Endothelial cell of umbilical vein (primary cell): Measurements from ENCODE around the gene RHBDD3. TPM values are rescaled to one million over a fixed set of nuclear protein-coding genes. Genes with fewer than 3 reads are reported as not detected.

Experiments used
- BruUV-seq: library from RNA; stranded (reverse); fragments of 400-500 nt; replicated peaks from 2 replicates; lab custom pipeline; 2021; lab: Mats Ljungman, UMichigan
- CTCF ChIA-PET: fragments of 300-600, 350-600 bp; sonication (Branson Sonifier 250); formaldehyde crosslinking; loops from one replicate; lab custom pipeline; 2021; ENCODE audit warnings: antibody characterized with exemption, inconsistent platforms; lab: Charles Lee
- POLR2A ChIA-PET: fragments of 300-600, 350-600 bp; sonication (Branson Sonifier 250); formaldehyde crosslinking; loops from one replicate; lab custom pipeline; 2021; ENCODE audit warnings: antibody characterized with exemption, inconsistent platforms; lab: Charles Lee
- DNase-seq: peaks from one replicate; pipeline ENCODE4 v3.0.0-alpha.2; 2011; ENCODE audit warnings: low read depth, low spot score
- FAIRE-seq: peaks from 2 replicates; lab custom pipeline; 2011; peaks lifted over from hg19 to GRCh38; lab: Jason Lieb, UNC
- H2AFZ ChIP-seq: 2 replicates; pipeline ENCODE4 v1.6.0; 2012; ENCODE audit warnings: low read depth, low read length, control low read depth, inconsistent platforms
- H3K27ac ChIP-seq: 2 replicates; pipeline ENCODE4 v1.5.1; 2011; ENCODE audit warnings: low read depth, mild to moderate bottlenecking, control low read depth, low read length, moderate library complexity; ENCODE audit not compliant: insufficient read depth
- H3K27me3 ChIP-seq, 2 experiments: 2 replicates each; pipeline versions ENCODE4 v1.6.0 to v1.6.1; 2011; ENCODE audit warnings: low read length in 2 of 2, mixed read lengths in 1 of 2; ENCODE audit not compliant: control insufficient read depth in 2 of 2, insufficient read depth in 2 of 2
- H3K36me3 ChIP-seq, 2 experiments: 2 replicates in 1 of 2; 3 replicates in 1 of 2; pipeline ENCODE4 v1.5.1; 2011; ENCODE audit warnings: low read length in 2 of 2, mild to moderate bottlenecking in 1 of 2, moderate library complexity in 1 of 2; ENCODE audit not compliant: control insufficient read depth in 2 of 2, insufficient read depth in 2 of 2; ENCODE audit errors: extremely low read depth in 1 of 2
- H3K4me1 ChIP-seq: 3 replicates; pipeline ENCODE4 v1.5.1; 2011; ENCODE audit warnings: mild to moderate bottlenecking, low read length; ENCODE audit not compliant: control insufficient read depth, insufficient read depth; ENCODE audit errors: extremely low read depth
- H3K4me2 ChIP-seq: 2 replicates; pipeline ENCODE4 v1.6.1; 2011; ENCODE audit warnings: low read length, control low read depth, mixed read lengths; ENCODE audit not compliant: insufficient read depth
- H3K4me3 ChIP-seq, 3 experiments: fragments of 200-600 bp in 1 of 3; sonication (generic), shearing (Covaris generic) in 1 of 3; replicated peaks in 1 of 3; 2 replicates each; pipeline ENCODE4 v1.5.1; 2011 to 2016; ENCODE audit warnings: control low read depth in 3 of 3, low read length in 3 of 3, mild to moderate bottlenecking in 2 of 3, inconsistent platforms in 1 of 3, low read depth in 1 of 3, moderate library complexity in 1 of 3; ENCODE audit not compliant: insufficient read depth in 1 of 3
- H3K79me2 ChIP-seq: 2 replicates; pipeline ENCODE4 v1.6.0; 2012; ENCODE audit warnings: low read length, inconsistent platforms; ENCODE audit not compliant: control insufficient read depth, insufficient read depth
- H3K9ac ChIP-seq: replicated peaks from 2 replicates; pipeline ENCODE3; 2011; ENCODE audit warnings: low read length, control low read depth; ENCODE audit not compliant: insufficient read depth; ENCODE audit errors: extremely low read depth
- H3K9me1 ChIP-seq: replicated peaks from 3 replicates; pipeline ENCODE4 v1.6.0; 2011; ENCODE audit warnings: mild to moderate bottlenecking, low read length; ENCODE audit not compliant: control insufficient read depth, insufficient read depth; ENCODE audit errors: extremely low read depth
- H3K9me3 ChIP-seq: replicated peaks from 2 replicates; pipeline ENCODE4 v1.5.1; 2012; ENCODE audit warnings: low read length, inconsistent platforms; ENCODE audit not compliant: control insufficient read depth, insufficient read depth
- H4K20me1 ChIP-seq: replicated peaks from 2 replicates; pipeline ENCODE3; 2011; ENCODE audit warnings: mild to moderate bottlenecking, low read length; ENCODE audit not compliant: control insufficient read depth, insufficient read depth; ENCODE audit errors: extremely low read depth
- CTCF ChIP-seq, 2 donors: IDR thresholded peaks; 1 replicate in 1 of 2; 2 replicates in 1 of 2; pipeline ENCODE4 v1.5.1; 2011; ENCODE audit warnings: low read length in 2 of 2, mild to moderate bottlenecking in 2 of 2, moderate library complexity in 2 of 2, control low read depth in 1 of 2, inconsistent platforms in 1 of 2, low read depth in 1 of 2; ENCODE audit not compliant: insufficient read depth in 1 of 2; ENCODE audit errors: extremely low read depth in 1 of 2
- EZH2 ChIP-seq: IDR thresholded peaks from 2 replicates; pipeline ENCODE4 v1.6.1; 2012; ENCODE audit warnings: borderline replicate concordance, low read depth, mild to moderate bottlenecking, moderate library complexity, low read length, inconsistent platforms; ENCODE audit not compliant: severe bottlenecking
- FOS ChIP-seq: IDR thresholded peaks from 2 replicates; pipeline ENCODE4 v1.6.1; 2011; ENCODE audit warnings: mild to moderate bottlenecking, low read length, moderate library complexity, borderline replicate concordance; ENCODE audit not compliant: insufficient read depth
- GATA2 ChIP-seq: IDR thresholded peaks from 2 replicates; pipeline ENCODE4 v1.7.0; 2011; ENCODE audit warnings: low read depth, mild to moderate bottlenecking, moderate library complexity, mixed read lengths, low read length; ENCODE audit not compliant: insufficient read length, insufficient read depth
- JUN ChIP-seq: IDR thresholded peaks from 2 replicates; pipeline ENCODE4 v1.6.1; 2011; ENCODE audit warnings: borderline replicate concordance, low read depth; ENCODE audit not compliant: insufficient read length, insufficient read depth
- MAX ChIP-seq: IDR thresholded peaks from 2 replicates; pipeline ENCODE4 v1.6.1; 2011; ENCODE audit not compliant: insufficient read depth, insufficient read length
- MYC ChIP-seq: IDR thresholded peaks from one replicate; pipeline ENCODE4 v1.6.1; 2011; ENCODE audit warnings: mild to moderate bottlenecking, low read depth, low read length
- POLR2A ChIP-seq: IDR thresholded peaks from 2 replicates; pipeline ENCODE4 v1.6.1; 2012; ENCODE audit warnings: low read depth, mild to moderate bottlenecking, control low read depth, low read length
- POLR2AphosphoS5 ChIP-seq: IDR thresholded peaks from 2 replicates; pipeline ENCODE4 v1.6.1; 2012; ENCODE audit warnings: low read depth, mild to moderate bottlenecking, control low read depth, low read length, moderate library complexity; ENCODE audit not compliant: insufficient read depth
- dilution Hi-C: fragments of 300-500 bp; cut with MboI; formaldehyde crosslinking; loops from one replicate; pipeline ENCODE4 v1.15.0; 2019; ENCODE audit warnings: low sequenced_read_pairs; ENCODE audit not compliant: extremely low pct_ligation_motif_present
- intact Hi-C: fragments of 100-400 bp; cut with micrococcal nuclease; formaldehyde crosslinking; loops from one replicate; pipeline ENCODE4 v1.10.0; 2022
- polyA plus RNA-seq, 4 experiments: library from polyadenylated mRNA; depleted of rRNA in 3 of 4; stranded (reverse) in 3 of 4; unstranded in 1 of 4; fragments of >200 nt; gene quantifications; 2 replicates each; pipeline versions ENCODE4 v1.2.1 to v1.2.3, GENCODE V29; 2011 to 2012; ENCODE audit warnings: missing spikeins in 1 of 4
- total RNA-seq: library from RNA; stranded (reverse); gene quantifications from 2 replicates; pipeline ENCODE4 v1.2.3, GENCODE V29; 2021

The RHBDD3 gene
- total and polyA plus RNA-seq, 2 donors (not counting 3 experiments of a cell fraction or from before 2014, with no cell fraction given), result 31.3 to 37.2 TPM

GRCh38 chr22:29301716-29302401 is 34.1 kb upstream of the RHBDD3 start:
- H3K79me2 ChIP-seq, result no peaks in the 10 kb centered on the region
- peaks cover 17 to 33% of the 10 kb centered on the region in 2 experiments for H3K36me3 ChIP-seq
- BruUV-seq, result no TSS peak
- no peaks in the 10 kb centered on the region for H3K9me3 ChIP-seq
- no peak for FAIRE-seq
- ChIA-PET CTCF (interaction anchor here (0.6 to 2.0 kb wide), 4 partner anchors 11 to 195 kb away, joined by 3 to 13 read pairs (median 6); no protein-coding TSS in a partner anchor), POLR2A (no interaction called here)
- H3K9me1 ChIP-seq, result no peaks in the 10 kb centered on the region
- H3K4me1 ChIP-seq, result no peaks in the 10 kb centered on the region
- no peak overlapping the region for H2AFZ ChIP-seq
- no peaks in the 10 kb centered on the region for H4K20me1 ChIP-seq
- H3K4me2 ChIP-seq, result no peak overlapping the region
- no peak for DNase-seq
- TF ChIP-seq FOS (no peak), MAX (no peak), EZH2 (no peak), GATA2 (no peak), JUN (no peak), CTCF (IDR thresholded peaks at IDR 0.05; ENCODE audit: extremely low read depth in 1 of 2, insufficient read depth in 1 of 2, low read depth in 1 of 2, low read length in 2 of 2) (no peak), POLR2AphosphoS5 (no peak), MYC (no peak), POLR2A (no peak)
- dilution Hi-C loops, result no loop called here
- no peak overlapping the region for H3K4me3 ChIP-seq
- H3K9ac ChIP-seq, result no peak overlapping the region
- no peaks in the 10 kb centered on the region for H3K27me3 ChIP-seq
- intact Hi-C loops, result no loop called here
- no peak overlapping the region for H3K27ac ChIP-seq
